Measurements from ENCODE around the gene TESPA1. TPM values are rescaled to one million over a fixed set of nuclear protein-coding genes. Genes with fewer than 3 reads are reported as not detected.
A peak's percentile ranks its signal among the peaks of the same experiment; 100 is the strongest.

Gene TESPA1
- total RNA-seq, 1 donor from 2014 or later = not detected

DNA sequence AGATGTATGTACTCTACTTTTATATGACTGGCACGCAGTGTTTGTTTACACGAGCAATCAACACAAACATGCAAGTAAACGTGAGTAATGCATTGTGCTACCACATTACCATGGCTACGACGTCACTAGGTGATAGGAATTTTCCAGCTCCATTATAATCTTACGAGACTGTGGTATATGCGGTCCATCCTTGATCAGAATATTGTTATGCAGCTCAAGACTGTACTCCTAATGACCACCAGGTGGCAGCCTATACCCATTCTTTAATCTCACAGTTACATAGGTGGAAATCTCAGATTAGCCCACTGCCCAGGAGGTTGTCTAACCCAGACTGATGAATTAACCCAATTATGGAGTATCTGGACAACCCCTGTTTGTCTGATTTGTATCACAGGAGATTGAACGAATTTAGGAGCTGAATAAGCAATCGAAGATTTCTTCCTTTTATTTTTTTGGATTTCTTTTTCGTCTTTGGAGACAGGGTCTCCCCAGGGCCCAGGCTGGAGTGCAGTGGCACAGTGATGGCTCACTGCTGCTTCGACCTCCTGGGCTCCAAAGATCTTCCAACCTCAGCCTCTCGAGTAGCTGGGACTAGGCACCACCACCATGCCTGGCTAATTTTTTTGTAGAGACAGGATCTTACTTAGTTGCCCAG is 8.7 kb upstream of the TESPA1 start:
- Histone ChIP-seq H3K27me3 (no peaks in the 10 kb centered on the region), H3K36me3 (no peaks in the 10 kb centered on the region), H4K20me1 (ENCODE audit: low read depth) (no peaks in the 10 kb centered on the region), H3K27ac (no peak overlapping the region), H3F3A (ENCODE audit: low read depth) (peaks cover 6% of the 10 kb centered on the region), H3K4me1 (peaks cover 10% of the 10 kb centered on the region), H3K9me3 (ENCODE audit: low read depth) (no peaks in the 10 kb centered on the region), H3K4me3 (no peak overlapping the region), H3K4me2 (no peak overlapping the region), H2AFZ (replicated peaks) (no peak overlapping the region), H3K9ac (no peak overlapping the region), H3K79me2 (ENCODE audit: low read depth) (no peaks in the 10 kb centered on the region)
- Mint-ChIP-seq H3K27me3 (ENCODE audit: insufficient read depth, low read depth) (peaks cover 2% of the 10 kb centered on the region), H3K4me1 (peaks cover 9% of the 10 kb centered on the region), H3K36me3 (no peaks in the 10 kb centered on the region), H3K4me3 (no peak overlapping the region), H3K9me3 (no peaks in the 10 kb centered on the region), H3K27ac (no peak overlapping the region)
- TF ChIP-seq CTCF (IDR thresholded peaks at IDR 0.05) (peak; percentile 93), EZH2phosphoT487 (IDR thresholded peaks at IDR 0.05) (no peak)
- peak; percentile 80 for DNase-seq (ENCODE audit: low spot score)

DNA sequence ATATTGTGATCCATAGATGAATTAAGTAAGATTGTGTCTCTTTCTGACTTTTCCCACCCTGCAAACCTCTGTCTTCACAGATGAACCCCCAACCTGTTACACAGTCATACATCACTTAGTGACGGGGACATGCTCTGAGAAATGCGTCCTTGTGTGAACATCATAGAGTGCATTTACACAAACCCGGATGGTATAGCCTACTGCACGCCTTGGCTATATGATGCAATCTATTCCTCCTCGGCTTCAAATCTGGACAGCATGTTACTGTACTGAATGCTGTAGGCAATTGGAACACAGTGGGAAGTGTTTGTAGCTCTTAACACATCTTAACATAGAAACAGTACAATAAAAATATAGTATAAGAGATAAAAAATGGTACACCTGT is 7.4 kb upstream of the TESPA1 start:
- no peaks in the 10 kb centered on the region for H3K27me3 ChIP-seq
- H2AFZ ChIP-seq (replicated peaks) = no peak overlapping the region
- no peak overlapping the region for H3K4me3 ChIP-seq
- H3K4me2 ChIP-seq = no peak overlapping the region
- H3K9me3 ChIP-seq (ENCODE audit: low read depth) = no peaks in the 10 kb centered on the region
- no peak overlapping the region for H3K27ac ChIP-seq
- H3F3A ChIP-seq (ENCODE audit: low read depth) = no peaks in the 10 kb centered on the region
- DNase-seq (ENCODE audit: low spot score) = no peak
- no peak overlapping the region for H3K4me3 Mint-ChIP-seq
- H3K9ac ChIP-seq = no peak overlapping the region
- no peaks in the 10 kb centered on the region for H4K20me1 ChIP-seq (ENCODE audit: low read depth)
- no peak overlapping the region for H3K27ac Mint-ChIP-seq
- no peaks in the 10 kb centered on the region for H3K79me2 ChIP-seq (ENCODE audit: low read depth)
- H3K9me3 Mint-ChIP-seq = no peaks in the 10 kb centered on the region
- no peaks in the 10 kb centered on the region for H3K36me3 ChIP-seq
- no peaks in the 10 kb centered on the region for H3K4me1 ChIP-seq
- H3K4me1 Mint-ChIP-seq = peaks cover 3% of the 10 kb centered on the region
- no peaks in the 10 kb centered on the region for H3K36me3 Mint-ChIP-seq
- H3K27me3 Mint-ChIP-seq (ENCODE audit: insufficient read depth, low read depth) = no peaks in the 10 kb centered on the region
- TF ChIP-seq EZH2 (IDR thresholded peaks at IDR 0.05) (no peak), CTCF (IDR thresholded peaks at IDR 0.05) (no peak)

DNA sequence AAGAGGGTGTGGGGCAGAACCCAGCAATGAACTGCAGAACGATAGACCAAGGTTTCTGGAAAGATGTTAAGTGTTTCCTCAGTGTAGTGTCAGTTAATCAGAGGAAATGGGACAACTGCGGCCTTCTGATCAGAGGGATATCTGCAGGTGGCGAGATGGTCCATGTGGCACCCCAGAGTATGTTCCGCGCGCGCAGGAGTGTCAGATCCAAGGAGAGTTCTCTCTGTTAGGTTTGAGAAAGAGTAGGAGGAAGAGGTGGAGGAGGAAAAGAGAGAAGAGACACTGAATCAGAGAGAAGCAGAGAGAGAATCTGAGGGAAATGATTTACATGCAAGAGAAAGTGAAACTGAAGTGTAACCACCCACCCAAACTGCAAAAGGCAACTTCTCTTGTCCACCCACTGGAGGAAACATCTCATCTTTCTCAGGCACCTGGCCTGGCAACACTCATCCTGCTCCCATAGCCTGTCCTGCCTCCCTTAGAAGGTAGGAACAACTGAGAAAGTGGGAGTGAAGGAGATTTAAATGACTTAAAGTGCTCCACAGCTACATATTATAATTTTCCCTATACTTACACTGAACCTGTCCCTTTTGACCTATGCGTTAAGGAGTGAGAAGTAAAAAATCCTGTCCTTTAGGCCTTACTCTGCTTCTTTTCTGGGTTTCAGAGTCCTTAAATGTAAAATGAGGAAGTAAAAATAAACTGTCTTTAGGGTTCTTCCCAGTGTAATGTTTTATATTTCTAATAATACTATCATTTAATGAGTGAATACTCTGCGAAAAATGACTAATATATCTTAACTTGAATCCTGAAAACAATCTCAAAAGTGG is 6.8 kb upstream of the TESPA1 start:
- H3K9me3 Mint-ChIP-seq = no peaks in the 10 kb centered on the region
- no peaks in the 10 kb centered on the region for H3K27me3 Mint-ChIP-seq (ENCODE audit: insufficient read depth, low read depth)
- Histone ChIP-seq H3K36me3 (no peaks in the 10 kb centered on the region), H3K9ac (no peak overlapping the region), H3K79me2 (ENCODE audit: low read depth) (no peaks in the 10 kb centered on the region), H3K27ac (no peak overlapping the region), H2AFZ (replicated peaks) (no peak overlapping the region), H3K4me2 (no peak overlapping the region), H4K20me1 (ENCODE audit: low read depth) (no peaks in the 10 kb centered on the region), H3K4me1 (no peaks in the 10 kb centered on the region), H3K4me3 (no peak overlapping the region), H3K9me3 (ENCODE audit: low read depth) (no peaks in the 10 kb centered on the region), H3F3A (ENCODE audit: low read depth) (no peaks in the 10 kb centered on the region), H3K27me3 (no peaks in the 10 kb centered on the region)
- no peak overlapping the region for H3K27ac Mint-ChIP-seq
- no peaks in the 10 kb centered on the region for H3K36me3 Mint-ChIP-seq
- H3K4me1 Mint-ChIP-seq = no peaks in the 10 kb centered on the region
- no peak for DNase-seq (ENCODE audit: low spot score)
- TF ChIP-seq EZH2 (IDR thresholded peaks at IDR 0.05) (no peak), EZH2phosphoT487 (IDR thresholded peaks at IDR 0.05) (no peak), CTCF (IDR thresholded peaks at IDR 0.05) (no peak)
- H3K4me3 Mint-ChIP-seq = no peak overlapping the region
